Calu3 (cell line): ENCODE data around the gene PER2. TPM values are rescaled to one million over a fixed set of nuclear protein-coding genes. Genes with fewer than 3 reads are reported as not detected.

Source experiments
- Bru-seq: library from RNA; stranded (reverse); fragments of 400-500 nt; gene quantifications from one replicate; lab custom pipeline; 2021; lab: Mats Ljungman, UMichigan
- BruChase-seq, 2 experiments: library from RNA; stranded (reverse); fragments of 400-500 nt; gene quantifications; one replicate each; lab custom pipeline; 2021; lab: Mats Ljungman, UMichigan
- BruUV-seq: library from RNA; stranded (reverse); fragments of 400-500 nt; replicated peaks from 2 replicates; lab custom pipeline; 2021; lab: Mats Ljungman, UMichigan
- CTCF ChIA-PET: fragments of 300-600 bp; sonication (Branson Sonifier 250); formaldehyde crosslinking; loops from one replicate; lab custom pipeline; 2022; ENCODE audit warnings: antibody characterized with exemption; lab: Charles Lee
- DNase-seq: peaks from one replicate; pipeline ENCODE4 v3.0.0; 2022
- H3K27ac Mint-ChIP-seq: one replicate; pipeline ENCODE4 v1.8.0; 2022; ENCODE audit warnings: mixed read lengths; ENCODE audit not compliant: unreplicated experiment
- H3K27me3 Mint-ChIP-seq: one replicate; pipeline ENCODE4 v1.8.0; 2022; ENCODE audit warnings: mixed read lengths; ENCODE audit not compliant: unreplicated experiment
- H3K36me3 Mint-ChIP-seq: one replicate; pipeline ENCODE4 v1.8.0; 2022; ENCODE audit warnings: mild to moderate bottlenecking, moderate library complexity, mixed read lengths; ENCODE audit not compliant: insufficient read depth, unreplicated experiment
- H3K4me1 Mint-ChIP-seq: one replicate; pipeline ENCODE4 v1.8.0; 2022; ENCODE audit warnings: mild to moderate bottlenecking, low read depth, mixed read lengths; ENCODE audit not compliant: unreplicated experiment
- H3K4me3 Mint-ChIP-seq: one replicate; pipeline ENCODE4 v1.8.0; 2022; ENCODE audit warnings: mild to moderate bottlenecking, low read depth, moderate library complexity, mixed read lengths; ENCODE audit not compliant: unreplicated experiment
- H3K9me3 Mint-ChIP-seq: one replicate; pipeline ENCODE4 v1.8.0; 2022; ENCODE audit warnings: low read depth, mixed read lengths; ENCODE audit not compliant: unreplicated experiment
- intact Hi-C: fragments of 100-400 bp; cut with micrococcal nuclease; formaldehyde crosslinking; loops from one replicate; pipeline ENCODE4 v1.10.0; 2022; ENCODE audit not compliant: unreplicated experiment
- long read RNA-seq: library from polyadenylated mRNA; stranded (forward); transcript quantifications from one replicate; pipeline ENCODE4 v2.0.0, GENCODE V29; 2022
- total RNA-seq: library from RNA; stranded (reverse); gene quantifications from 2 replicates; pipeline ENCODE4 v1.2.3, GENCODE V29; 2022
- TF ChIP-seq, protein P1 (sequence below): fragments of 200-600 bp; IDR thresholded peaks from one replicate; pipeline ENCODE4 v1.8.0; 2022; ENCODE audit warnings: antibody characterized with exemption; ENCODE audit not compliant: unreplicated experiment

Gene PER2, protein sequence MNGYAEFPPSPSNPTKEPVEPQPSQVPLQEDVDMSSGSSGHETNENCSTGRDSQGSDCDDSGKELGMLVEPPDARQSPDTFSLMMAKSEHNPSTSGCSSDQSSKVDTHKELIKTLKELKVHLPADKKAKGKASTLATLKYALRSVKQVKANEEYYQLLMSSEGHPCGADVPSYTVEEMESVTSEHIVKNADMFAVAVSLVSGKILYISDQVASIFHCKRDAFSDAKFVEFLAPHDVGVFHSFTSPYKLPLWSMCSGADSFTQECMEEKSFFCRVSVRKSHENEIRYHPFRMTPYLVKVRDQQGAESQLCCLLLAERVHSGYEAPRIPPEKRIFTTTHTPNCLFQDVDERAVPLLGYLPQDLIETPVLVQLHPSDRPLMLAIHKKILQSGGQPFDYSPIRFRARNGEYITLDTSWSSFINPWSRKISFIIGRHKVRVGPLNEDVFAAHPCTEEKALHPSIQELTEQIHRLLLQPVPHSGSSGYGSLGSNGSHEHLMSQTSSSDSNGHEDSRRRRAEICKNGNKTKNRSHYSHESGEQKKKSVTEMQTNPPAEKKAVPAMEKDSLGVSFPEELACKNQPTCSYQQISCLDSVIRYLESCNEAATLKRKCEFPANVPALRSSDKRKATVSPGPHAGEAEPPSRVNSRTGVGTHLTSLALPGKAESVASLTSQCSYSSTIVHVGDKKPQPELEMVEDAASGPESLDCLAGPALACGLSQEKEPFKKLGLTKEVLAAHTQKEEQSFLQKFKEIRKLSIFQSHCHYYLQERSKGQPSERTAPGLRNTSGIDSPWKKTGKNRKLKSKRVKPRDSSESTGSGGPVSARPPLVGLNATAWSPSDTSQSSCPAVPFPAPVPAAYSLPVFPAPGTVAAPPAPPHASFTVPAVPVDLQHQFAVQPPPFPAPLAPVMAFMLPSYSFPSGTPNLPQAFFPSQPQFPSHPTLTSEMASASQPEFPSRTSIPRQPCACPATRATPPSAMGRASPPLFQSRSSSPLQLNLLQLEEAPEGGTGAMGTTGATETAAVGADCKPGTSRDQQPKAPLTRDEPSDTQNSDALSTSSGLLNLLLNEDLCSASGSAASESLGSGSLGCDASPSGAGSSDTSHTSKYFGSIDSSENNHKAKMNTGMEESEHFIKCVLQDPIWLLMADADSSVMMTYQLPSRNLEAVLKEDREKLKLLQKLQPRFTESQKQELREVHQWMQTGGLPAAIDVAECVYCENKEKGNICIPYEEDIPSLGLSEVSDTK (N-terminal part only)
- total RNA-seq (14.0 and 14.8 TPM in 2 replicates), Bru-seq, nascent RNA (percentile 68 among the genes with signal in this experiment), BruChase-seq, experiment 1, labeled RNA remaining after a 6-hour chase (percentile 67 among the genes with signal in this experiment), BruChase-seq, experiment 2, labeled RNA remaining after a 2-hour chase (percentile 69 among the genes with signal in this experiment)
- long read RNA-seq, partial matches to known transcripts, result 0 of 2 reads
- long read RNA-seq, other reads (novel, unspliced or antisense), result 2 of 2 reads

DNA sequence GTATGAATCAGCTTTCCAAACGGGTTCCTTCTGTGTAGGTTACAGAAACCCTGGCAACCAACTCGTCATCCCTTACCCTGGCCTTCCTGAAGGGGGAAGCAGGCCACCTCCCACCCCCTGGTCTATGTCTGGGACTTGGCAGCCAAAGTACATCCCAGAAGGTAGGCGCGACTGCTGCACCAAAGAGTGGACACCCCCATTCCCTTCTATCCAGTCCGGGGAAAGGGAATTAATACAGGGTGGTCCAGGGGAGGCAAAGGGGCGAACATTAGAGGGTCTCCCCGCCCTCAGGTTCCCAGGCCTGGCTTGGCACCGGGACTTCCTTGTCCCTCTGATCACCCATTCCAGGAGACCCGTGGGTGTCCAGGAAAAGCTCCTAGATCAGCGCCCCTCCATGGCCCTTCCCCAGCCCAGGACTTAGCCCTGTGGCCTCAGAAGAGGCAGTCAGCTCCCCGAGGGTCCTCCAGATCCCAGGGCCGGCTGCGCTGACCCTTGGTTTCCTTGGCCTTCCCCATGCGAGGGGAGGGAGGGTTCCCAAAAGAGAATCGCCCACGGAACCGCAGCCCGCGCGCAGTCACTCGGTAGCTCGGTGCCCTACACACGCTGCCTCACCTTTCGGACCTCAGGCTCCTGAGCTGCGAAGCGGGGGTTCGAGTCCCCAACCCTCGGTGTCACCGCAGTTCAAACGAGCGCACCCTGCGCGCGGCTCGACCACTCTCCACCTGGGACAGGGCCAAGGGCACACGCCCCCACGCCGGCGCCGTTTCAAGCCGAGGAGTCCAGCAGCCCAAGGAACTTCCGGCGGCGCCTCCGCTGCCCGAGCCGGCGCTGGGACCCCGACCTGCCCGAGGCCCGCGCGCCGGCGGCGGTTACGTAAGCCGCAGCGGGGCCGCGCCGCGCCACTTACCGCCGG, at the start of gene PER2:
Gene PER2 (minus strand): TSS at position 874 of the 913 bp plus-strand sequence. CDS start 10,674 bp downstream, outside the sequence.
- peaks cover 63% of the 10 kb centered on the region for H3K4me1 Mint-ChIP-seq
- CTCF ChIA-PET, result interaction anchor here (0.7 to 3.0 kb wide), 5 partner anchors 12 to 328 kb away, joined by 3 to 15 read pairs (median 3); no protein-coding TSS in a partner anchor

DNA sequence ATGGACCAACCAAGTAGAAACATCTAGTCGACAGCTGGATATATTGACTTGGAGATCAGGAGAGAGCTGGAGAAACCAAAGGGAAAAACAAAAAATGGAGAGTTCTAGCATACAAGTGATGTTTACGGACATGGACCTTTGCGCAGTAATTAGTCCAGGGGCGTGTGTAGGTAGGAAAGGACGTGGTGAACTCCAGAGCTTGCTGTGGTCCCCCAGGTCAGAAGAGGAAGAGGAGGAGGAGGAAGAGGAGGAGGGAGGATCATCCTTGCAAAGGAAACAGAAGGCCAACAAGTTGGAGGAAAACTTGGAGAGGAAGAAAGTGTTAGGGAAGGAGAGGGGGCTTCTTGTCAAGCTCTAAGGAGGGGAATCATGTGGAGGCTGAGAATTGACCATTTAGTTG, 49.4 kb upstream of the PER2 start:
- H3K36me3 Mint-ChIP-seq, result peaks cover 8% of the 10 kb centered on the region
- H3K27ac Mint-ChIP-seq, result peak overlapping the region; percentile 2
- DNase-seq, result no peak
- no peaks in the 10 kb centered on the region for H3K4me1 Mint-ChIP-seq
- no TSS peak for BruUV-seq
- CTCF ChIA-PET, result interaction anchor here (0.7 to 1.7 kb wide), 2 partner anchors 22 to 38 kb away, joined by 3 to 4 read pairs; no protein-coding TSS in a partner anchor
- TF ChIP-seq, protein P1, sequence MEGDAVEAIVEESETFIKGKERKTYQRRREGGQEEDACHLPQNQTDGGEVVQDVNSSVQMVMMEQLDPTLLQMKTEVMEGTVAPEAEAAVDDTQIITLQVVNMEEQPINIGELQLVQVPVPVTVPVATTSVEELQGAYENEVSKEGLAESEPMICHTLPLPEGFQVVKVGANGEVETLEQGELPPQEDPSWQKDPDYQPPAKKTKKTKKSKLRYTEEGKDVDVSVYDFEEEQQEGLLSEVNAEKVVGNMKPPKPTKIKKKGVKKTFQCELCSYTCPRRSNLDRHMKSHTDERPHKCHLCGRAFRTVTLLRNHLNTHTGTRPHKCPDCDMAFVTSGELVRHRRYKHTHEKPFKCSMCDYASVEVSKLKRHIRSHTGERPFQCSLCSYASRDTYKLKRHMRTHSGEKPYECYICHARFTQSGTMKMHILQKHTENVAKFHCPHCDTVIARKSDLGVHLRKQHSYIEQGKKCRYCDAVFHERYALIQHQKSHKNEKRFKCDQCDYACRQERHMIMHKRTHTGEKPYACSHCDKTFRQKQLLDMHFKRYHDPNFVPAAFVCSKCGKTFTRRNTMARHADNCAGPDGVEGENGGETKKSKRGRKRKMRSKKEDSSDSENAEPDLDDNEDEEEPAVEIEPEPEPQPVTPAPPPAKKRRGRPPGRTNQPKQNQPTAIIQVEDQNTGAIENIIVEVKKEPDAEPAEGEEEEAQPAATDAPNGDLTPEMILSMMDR, result no peak
- intact Hi-C loops, result no loop called here
- no peak overlapping the region for H3K4me3 Mint-ChIP-seq
- H3K9me3 Mint-ChIP-seq, result no peaks in the 10 kb centered on the region
- H3K27me3 Mint-ChIP-seq, result no peaks in the 10 kb centered on the region

More for the DNA sequence above, at the start of gene PER2:
- intact Hi-C loops, result loop anchor here (5.0 kb wide), 1 partner anchor 34 kb away; the partner anchor contains the start of gene TRAF3IP1
- H3K4me3 Mint-ChIP-seq, result peak within 1 kb of the TSS; percentile 90
- H3K27ac Mint-ChIP-seq, result peak within 1 kb of the TSS; percentile 97
- TF ChIP-seq, protein P1, result no peak
- H3K9me3 Mint-ChIP-seq, result no peaks in the 10 kb centered on the region
- H3K36me3 Mint-ChIP-seq, result peaks cover 53% of the 10 kb centered on the region
- DNase-seq, result peak; percentile 85
- no TSS peak for BruUV-seq
- no peaks in the 10 kb centered on the region for H3K27me3 Mint-ChIP-seq

DNA sequence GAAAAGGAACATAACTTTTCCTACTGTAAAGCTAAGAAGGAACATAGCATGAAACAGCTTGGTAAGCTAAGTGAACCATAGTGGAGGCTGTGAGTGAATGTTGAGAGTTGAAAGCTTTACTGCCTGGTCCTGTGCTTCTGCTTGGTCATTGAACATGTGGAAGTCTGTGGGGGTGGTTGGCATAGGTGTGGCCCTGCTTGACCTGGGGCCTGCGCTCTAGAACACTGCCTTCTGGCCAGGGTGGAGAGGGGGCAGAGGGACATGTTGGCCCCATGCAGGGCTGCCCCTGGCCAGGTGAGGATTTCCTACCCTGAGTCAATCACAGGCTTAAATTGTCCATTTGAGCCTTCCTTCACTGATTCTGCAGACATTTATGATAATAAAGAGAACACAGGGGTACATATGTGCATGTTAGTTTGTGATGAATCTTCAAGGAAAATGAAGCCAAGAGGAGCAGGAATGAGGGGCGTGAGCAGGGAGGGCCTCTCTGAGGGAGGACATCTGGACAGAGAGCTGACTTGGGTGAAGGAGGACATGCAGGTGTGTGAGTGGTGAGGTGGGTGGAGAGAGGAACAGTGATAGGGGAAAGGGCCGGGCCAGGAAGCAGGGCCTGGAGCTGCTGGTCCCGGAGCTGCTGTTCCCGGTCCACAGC, 48.5 kb upstream of the PER2 start:
- CTCF ChIA-PET, result interaction anchor here (0.7 to 1.7 kb wide), 3 partner anchors 23 to 46 kb away, joined by 3 to 4 read pairs (median 3); no protein-coding TSS in a partner anchor
- intact Hi-C loops, result no loop called here
- H3K9me3 Mint-ChIP-seq, result no peaks in the 10 kb centered on the region
- TF ChIP-seq, protein P1, result no peak
- H3K36me3 Mint-ChIP-seq, result peaks cover 8% of the 10 kb centered on the region
- DNase-seq, result no peak
- no peaks in the 10 kb centered on the region for H3K4me1 Mint-ChIP-seq
- H3K4me3 Mint-ChIP-seq, result no peak overlapping the region
- BruUV-seq, result no TSS peak
- H3K27me3 Mint-ChIP-seq, result no peaks in the 10 kb centered on the region
- H3K27ac Mint-ChIP-seq, result no peak overlapping the region
